Measurements from ENCODE around the gene NACC1. TPM values are rescaled to one million over a fixed set of nuclear protein-coding genes. Genes with fewer than 3 reads are reported as not detected.

NACC1 gene
- total RNA-seq, 1 experiment from 2014 or later, result 86.1 TPM

DNA sequence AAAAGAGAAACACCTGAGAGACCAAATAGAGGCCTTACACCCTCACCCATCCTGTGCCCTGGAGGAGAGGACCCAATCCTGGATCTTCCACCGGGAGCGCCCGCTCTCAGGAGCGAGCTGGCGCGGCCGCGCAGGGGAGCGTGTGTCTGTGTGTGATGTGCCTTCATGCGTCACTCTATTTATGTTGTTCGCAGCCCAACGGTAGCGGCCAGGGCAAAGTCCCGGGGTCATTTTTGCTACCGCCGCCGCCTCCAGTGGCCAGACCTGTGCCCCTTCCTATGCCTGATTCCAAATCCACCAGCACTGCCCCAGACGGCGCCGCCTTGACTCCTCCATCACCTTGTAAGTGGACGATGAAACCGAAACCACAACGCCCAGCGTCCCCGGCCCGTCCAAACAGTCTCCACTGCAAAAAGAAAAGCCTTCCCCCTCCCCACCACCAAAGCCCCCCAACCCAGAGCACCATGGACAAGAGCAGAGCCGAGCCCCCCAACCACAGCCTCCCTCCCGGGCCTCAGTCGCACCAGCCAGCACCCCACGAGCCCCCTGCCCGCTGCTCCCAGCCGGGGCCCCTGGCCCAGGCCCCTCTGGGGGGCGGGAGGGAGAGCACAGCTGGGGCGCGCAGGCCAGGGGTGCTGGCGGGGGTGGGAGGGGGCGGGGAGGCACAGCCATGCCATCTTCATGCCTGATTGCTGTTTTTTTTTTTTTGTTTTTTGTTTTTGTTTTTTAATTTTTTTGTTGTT, 30.1 kb upstream of the NACC1 start:
- DNase-seq (ENCODE audit: low read depth), result no peak

DNA sequence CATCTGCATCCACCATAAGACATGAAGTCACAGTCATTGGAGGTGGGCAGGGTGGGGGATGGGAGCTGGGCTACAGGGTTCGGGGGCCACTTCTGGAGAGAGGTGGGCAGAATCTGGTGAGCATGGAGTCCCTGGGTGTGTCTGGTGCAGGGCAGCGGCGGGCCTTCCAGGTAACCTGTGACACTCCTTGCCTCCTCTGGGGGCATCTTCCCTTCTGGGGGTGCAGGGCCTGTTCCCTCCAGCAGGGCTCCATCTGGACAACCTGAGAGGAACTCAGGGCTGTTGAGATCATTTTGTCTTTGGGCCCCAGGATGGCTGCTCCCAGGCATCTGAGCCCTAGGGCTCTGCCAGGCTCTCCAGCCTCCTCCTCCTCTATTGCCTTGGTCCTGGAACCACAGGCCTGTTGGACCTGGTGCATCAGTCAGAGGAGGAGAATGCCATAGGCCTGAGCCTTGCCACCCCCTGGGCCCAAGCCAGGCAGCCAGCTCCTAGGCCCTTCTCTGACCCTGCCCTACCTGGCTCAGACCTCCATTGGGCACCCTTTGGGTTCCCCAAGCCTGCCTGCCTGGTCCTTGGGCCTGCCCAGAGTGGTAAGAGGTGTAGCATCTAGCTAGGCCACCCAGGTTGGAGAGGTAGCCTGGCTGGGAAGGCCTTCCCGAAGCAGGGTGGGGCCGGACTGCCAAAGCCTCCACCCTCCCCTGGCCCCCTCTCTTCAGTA, 28.8 kb upstream of the NACC1 start:
- no peak for DNase-seq (ENCODE audit: low read depth)

DNA sequence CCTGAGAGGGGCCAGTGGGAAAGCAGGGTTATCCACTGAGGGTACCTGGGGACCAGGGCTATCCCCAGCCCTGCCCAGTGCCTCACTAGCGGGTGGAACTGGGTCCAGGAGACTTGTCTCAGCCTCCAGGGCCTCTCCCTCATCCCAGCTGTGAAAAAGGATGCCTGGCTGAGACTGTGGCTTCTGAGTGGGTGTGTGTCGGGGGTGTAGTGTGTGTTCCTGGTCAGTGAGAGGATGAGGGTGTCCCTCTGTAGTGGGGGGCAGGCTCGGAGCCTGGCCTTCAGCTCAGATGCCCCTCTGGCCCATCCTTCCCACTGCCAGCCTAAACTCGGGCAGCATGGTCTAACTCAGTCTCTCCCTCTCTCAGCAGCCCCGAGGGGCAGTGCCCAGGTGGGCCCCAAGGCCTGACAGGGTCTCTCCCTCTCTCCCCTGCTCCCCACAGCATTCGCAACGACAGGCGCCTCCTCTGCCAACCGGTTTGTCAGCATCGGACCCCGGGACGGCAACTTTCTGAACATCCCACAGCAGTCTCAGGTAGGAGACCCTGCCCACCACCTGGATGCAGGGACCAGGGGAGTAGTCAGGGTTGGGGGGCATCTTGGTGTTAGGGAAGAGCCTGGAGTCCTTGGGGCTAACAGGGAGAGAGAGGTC, 28.1 kb upstream of the NACC1 start:
- DNase-seq (ENCODE audit: low read depth), result no peak

DNA sequence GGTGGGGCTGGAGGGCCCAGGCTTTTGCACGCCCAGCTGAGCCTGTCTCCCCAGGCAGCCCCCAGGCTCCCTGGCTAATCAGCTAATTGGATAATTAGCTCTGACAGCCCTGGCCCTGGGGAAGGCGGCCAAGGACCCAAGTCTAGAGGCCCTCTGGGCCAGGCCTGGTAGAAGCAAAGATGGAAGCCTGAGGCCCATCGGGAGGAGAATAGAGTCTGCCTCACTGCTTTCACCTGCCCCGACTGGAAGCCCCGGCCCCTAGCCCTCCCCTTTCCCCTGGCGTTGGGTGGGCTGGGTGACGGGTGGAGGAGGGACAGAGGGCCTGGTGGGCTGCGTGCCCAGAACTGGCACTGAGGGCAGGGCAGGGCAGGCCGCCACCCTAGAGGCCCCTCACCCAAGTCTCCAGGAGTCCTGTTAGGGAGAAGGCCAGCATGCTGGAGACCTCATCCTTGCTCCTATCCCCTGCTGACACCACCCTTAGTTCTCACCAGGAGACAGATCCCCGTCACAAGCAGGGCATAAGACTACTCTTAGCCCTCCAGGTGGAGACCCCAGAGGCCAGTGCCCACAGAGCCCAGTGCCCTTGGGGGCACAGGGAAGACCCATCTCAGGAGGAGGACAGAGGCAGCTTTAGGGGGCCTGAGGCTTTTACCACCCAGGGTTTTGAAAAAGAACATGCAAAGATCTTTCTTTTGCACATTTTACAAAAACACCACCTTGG, 27.4 kb upstream of the NACC1 start:
- DNase-seq (ENCODE audit: low read depth), result no peak

DNA sequence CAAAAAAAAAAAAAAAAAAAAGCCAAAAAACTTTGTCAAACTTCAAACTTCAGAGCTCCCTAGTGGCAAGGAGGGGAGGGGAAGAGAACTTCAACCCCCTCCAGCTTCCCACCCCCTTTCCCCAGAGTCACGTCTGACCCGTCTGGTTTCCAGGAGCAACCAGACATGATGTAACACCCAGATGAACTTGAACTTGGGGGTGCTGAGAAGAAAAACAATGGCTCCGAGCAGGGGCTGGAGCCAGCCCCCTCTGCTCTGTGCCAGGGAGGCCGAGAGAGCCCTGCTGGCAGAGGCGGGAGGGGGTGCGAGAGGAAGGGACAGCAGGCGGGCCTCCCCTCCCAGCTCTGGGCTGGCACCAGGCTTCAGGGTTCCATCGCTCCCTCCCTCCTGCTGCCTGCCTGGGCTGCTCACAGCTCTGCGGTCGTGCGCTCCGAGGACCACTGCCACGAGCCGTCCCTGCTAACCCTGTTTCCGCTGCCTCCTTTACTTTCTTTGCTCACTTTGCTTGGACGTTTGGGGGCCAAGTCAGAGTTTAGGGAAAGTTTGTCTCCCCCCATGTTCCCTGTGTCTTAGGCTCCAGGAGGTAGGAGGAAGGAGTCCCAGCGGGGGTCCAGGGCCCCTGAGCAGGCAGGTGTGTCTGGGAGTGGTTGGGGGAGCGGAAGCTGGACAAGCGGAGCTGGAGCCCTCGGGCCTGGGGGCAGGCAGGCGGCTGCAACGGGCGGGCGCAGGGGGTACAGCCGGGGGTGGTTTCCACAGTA, 26.5 kb upstream of the NACC1 start:
- no peak for DNase-seq (ENCODE audit: low read depth)

DNA sequence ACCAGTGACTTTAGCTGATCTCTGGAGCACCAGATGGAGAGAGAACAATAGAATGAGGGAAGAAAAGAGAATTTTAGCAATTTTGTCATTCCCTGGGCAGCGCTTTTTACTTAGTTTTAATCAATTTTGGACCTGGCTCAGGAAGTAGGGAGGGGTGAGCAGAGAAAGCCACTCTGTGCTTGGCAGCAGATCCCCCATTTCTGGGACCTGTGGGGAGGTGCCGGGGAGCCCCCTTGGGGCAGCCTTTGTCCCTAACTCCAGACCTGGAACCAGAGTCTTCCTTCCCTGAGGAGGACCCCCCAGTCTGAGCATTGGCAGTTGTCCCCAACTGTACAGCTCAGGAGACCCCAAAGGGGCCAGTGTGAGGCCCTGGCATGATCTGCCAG, 25.9 kb upstream of the NACC1 start:
- DNase-seq (ENCODE audit: low read depth), result no peak

DNA sequence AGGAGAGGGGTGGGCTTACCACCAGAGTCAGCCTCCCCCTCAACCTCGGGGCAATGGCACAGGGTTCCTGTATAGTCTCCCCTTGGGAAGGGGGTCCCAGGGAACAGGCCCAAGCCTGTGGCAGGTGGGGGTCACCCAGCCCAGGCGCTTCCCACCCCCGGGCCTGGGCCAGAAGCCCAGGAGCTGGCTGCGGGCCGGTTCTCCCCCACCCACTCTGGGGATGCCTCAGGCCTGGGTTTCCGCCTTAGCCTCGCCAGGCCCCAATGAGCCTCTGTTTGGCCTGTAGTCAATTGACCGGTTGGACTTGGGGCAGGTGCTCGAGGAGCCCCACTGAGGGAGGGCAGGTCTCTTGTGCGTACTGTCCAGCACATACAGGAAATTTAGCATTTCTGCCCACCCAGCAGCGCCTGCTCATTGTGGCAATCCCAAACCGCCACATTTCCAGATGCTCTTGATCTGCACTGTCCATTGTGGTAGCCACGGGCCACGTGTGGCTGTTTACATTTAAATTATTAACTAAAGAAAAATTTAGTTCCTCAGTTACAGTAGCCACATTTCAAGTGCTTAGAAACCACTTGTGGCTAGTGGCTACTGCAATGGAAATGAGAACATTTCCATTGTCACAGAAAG, 25.3 kb upstream of the NACC1 start:
- DNase-seq (ENCODE audit: low read depth), result no peak

DNA sequence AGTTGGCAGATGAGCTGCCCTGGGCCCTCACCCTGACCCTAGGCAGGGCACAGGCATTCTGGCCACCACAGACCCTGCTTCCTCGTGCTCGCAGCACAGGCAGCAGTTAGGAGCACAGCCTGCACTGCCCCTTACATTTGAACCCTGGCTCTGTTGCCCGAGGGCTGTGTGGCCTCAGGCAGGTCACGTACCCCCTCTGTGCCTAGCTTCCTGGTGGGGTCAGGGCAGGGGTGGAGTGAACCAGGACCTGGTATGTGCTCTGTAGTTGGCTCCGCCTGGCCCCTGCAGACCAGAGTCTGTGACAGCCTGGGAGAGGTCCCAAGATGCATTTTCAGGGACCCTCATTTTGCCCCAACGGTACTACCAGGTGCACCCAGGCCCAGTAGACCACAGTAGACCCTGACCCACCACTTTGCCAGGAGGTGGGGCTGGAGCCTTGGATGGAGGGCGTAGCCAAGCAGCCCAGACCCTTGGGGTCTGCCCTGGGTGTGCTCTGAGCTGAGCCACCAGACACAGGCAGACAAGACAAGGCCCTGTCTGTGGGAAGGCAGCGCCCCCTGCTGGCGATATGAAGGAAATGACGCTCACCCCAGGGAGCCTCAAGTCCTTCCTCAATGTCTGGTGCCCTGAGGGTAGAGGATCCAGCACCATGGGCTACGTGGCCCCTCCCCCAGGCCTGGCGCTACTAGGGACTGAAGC, 24.5 kb upstream of the NACC1 start:
- peak; percentile 70 for DNase-seq (ENCODE audit: low read depth)

DNA sequence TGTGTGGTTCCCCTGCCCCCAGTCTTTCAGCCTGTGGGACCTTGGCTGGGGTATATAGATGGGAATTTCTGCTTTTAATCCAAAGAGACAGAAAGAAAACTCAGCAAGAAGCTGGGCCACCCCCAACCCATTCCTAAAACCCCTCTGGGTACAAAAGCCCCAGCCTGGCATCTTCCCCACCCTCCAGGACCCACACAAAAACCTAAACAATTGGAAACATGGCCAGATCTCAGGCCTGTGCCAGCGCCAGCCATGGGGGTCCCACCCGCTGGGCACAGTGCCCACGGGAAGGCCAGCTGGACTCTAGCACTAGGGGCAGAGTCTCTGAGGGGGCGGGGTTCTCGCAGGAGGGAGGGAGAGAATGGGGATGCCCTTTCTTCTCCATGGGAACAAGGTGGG, 24.0 kb upstream of the NACC1 start:
- no peak for DNase-seq (ENCODE audit: low read depth)

DNA sequence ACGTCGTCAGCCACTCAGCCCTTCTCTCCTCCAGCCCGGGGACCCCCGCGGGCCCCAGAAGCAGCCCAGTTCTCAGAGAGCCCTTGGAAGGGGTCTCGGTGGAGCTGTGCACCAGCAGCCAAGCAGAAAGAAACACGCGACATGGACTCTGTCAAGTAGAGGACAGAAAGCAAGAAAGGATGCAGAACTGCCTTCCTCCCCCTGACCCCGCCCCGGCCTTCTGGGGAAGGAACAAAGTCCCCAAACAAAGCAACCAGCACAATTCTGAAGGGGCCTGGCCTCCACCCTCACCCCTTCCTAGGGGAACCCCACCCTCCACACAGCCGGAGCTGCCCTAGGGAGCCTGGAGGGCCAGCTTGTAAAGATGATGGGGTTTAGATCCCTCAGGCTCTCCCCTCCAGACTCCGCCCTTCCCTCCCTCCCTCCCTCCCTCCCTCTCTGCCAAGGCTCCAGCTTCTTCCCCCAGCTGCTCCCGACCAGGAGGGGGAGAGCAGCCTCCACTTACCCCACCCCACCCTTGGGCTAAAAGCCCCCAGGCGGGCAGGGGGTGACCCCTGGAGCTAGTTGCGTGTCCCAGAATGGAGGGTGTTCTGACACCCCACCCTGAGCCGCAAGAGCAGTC, 23.2 kb upstream of the NACC1 start:
- DNase-seq (ENCODE audit: low read depth), result no peak

DNA sequence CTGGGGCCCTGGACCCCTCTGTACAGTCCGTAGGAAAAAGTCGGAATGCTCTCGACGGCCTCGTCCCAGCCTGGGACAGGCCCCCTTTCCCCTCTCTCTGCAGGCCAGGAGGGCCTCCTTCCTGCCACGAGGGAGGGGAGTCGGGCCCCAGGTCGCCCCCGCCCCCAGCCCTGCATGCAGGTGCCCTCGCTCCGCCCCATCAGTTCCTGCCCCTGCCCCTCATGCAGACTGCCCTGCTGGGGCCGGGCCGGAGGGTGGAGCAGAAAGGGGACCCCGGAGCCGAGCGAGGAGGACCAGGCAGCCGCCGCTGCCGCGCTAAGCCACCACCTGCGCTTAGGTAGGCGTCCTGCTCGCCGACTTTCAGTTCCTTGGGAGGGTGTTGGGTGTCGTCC, 22.7 kb upstream of the NACC1 start:
- DNase-seq (ENCODE audit: low read depth), result no peak

DNA sequence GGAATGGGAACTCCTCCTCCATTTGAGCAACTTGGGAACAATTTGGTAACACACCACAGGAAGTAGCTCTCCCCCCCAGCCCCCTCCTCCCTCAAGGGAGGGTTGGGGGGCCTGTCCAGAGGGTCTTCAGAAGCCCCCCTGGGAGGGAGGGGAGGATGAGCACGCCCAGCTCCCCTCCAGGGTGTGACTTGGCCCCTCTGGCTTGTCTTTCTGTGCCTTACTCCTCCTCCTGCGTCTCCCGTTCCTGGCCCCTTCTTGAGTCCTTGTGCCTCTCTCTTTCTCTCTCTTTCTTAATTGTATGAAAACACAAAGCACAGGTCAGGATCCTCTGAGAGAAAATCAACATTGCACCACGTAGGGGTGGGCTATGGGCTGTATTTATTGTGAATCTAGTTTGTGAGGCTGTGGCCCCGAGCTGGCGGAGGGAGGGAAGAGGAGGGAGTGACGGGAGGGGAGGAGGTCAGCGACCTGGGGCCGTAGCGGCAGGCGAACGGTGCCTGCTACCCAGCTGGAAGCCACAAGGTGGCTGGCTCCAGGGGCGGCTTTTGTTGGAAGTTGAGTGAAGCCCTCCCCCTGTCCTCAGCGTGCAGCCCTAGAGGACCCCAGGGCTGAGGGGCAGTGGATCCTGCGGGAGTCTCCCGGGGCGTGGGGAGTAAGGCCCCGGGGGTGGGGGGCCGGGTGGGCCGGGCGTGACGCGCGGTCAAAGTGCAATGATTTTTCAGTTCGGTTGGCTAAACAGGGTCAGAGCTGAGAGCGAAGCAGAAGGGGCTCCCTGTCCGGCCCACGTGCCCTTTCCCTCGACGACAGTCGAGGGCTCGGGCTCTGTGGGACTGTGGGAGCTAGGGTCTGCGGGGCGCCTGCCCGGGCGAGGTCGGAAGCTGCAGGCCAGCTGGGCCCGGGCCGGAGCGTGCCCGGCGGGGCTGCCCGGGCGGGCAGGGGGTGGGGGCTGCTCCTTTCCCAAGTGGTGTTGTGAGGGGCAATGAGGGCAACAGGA, 21.8 kb upstream of the NACC1 start:
- no peak for DNase-seq (ENCODE audit: low read depth)

DNA sequence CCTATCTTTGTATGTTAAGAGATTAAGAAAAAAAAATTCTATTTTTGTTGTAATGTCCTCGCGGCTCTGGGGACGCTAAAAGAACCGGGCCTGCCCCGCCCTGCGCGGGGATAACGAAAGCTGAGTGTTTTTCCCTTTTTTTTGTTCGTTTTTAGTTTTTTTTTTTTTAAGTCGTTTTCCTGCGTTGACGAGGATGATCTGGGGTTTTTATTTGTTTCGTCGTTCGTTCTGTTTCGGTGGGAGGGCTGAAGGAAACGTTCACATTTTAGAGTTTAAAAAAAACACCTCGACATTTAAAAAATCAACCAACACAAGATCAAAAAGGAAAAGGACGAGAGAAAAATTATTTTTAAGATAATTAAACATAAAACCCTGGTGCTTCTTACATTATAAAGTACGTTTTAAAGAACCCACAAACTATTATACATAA, 21.0 kb upstream of the NACC1 start:
- DNase-seq (ENCODE audit: low read depth), result no peak

DNA sequence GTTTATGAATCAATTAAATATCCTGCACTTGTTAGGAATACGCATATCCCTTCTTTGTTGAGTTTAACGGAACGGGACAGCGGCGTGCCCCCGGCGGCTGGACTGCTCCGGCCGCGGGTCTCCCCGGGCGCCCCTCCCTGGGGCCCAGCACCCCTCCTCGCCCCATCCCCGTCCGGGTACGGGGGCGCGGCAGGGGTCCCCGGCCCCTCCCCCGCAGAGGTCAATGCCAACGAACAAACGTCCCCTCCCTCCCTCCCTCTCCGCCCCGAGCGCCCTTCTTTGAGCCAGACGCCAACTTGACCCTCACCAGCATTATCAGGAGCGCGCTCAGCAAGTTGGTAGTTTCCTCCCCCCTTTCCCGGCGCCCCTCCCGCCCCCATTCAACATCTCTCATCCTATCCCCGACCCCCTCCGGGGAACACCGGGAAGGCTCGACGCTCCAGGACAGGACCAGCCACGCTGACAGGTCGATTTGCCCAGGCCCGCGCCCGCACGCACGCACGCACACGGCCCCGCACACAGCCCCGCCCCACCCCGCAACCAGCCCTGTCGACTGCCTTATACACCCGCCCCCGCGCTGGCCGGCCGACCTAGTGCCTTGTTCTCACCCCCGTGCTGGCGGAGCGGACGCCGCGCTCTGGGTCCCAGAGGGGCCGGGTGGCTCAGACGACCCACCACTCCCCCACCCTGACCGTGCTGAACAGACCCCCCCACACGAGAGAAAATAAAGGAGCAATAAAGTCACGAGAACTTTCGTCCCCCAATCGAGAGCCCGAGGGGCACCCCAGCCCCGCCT, 20.4 kb upstream of the NACC1 start:
- DNase-seq (ENCODE audit: low read depth), result no peak

DNA sequence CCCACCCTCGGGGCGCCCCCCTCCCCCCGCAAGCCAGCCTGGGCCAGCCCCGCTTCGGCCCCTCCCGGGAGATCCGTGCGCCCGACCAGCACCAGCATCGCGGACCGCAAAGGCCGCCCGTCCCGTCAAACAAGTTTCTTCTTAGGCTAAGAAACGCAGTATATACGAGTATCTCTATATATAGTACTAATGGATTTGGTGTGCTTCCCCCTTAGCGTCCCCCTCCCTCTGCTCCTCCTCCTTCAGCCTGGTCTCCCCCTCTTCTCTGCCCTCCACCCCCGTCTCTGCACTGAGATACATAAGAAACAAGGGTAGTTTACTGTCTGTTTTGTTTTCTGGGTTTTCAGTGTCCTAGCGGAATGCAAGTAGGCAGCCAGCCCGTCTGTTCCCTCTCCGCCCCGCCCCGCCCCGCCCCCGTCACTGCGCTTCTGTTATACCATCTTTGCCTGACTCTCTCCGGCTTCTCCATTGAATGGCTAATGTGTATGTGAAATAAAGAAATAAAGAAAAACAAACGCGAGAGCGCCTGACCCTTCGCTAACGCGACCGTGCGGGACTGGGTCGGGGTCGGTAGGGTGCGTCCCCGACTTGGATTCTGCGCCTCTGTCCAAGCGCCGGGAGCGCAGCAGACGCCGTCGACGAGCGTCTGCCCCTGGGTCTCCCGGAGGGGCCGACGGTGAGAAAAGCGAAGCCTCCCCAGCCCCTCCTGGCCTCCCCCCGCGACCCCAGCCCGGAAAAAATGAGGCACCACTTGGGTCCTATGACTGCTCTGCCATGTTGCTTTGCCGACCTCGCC, 19.6 kb upstream of the NACC1 start:
- no peak for DNase-seq (ENCODE audit: low read depth)

DNA sequence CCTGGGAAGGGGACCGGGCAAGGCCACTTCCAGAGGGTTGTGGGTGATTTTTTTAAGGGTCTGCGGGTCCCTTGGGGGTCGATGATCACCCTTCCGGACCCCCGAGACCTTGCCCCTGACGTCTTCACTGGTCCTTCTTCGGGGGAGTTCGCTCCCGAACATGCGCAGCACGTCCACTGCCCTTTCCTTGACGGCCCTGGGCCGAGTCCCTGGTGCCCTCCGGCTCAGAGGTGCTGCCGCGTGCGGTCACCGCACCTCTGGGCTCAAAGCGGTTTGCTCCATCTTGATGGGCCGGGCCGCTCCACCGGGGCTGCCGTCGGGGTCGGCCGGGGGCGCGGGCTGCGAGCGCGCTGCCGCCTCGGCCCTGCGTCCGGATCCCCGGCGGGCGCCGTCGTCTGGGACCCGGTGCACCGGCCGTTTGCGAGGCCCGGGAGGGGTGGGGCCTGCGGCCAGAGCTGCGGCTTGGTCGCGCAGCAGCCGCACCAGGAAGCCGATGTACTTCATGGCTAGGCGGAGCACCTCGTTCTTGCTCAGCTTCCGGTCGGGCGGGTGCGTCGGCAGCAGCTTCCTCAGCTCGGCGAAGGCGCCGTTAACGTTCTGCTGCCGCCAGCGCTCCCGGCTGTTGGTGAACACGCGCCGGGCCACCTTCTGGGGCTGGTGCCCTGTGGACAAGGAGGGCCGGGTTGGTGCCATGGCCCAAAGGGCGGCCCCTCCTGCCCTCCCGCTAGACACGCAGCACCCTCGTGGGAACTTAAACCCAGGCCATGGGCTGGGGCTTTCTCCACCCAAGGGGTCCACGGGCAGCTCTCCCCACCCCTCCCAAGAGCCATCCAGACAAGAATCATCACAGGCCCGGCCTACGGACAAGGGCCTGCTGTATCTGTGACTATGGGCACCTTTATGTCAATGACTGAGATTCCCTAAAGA, 18.7 kb upstream of the NACC1 start:
- no peak for DNase-seq (ENCODE audit: low read depth)

All from LHCN-M2 (cell line).